Neural progenitor cell (in vitro differentiated cells): ENCODE measurements around the gene RMDN2. TPM values are rescaled to one million over a fixed set of nuclear protein-coding genes. Genes with fewer than 3 reads are reported as not detected.
A peak's percentile ranks its signal among the peaks of the same experiment; 100 is the strongest.
"Not testable (repeated sequence)": the region's sequence is repeated elsewhere in the genome, so short reads cannot be mapped to it uniquely, and the experiment has no call there.

Experiments used
- DNase-seq: peaks from one replicate; pipeline ENCODE4 v3.0.0-alpha.2; 2016; ENCODE audit warnings: low spot score
- H2AFZ ChIP-seq: fragments of 200-600 bp; sonication (generic); replicated peaks from 2 replicates; pipeline ENCODE4 v1.6.1; 2016; ENCODE audit warnings: antibody characterized with exemption
- H3F3A ChIP-seq: fragments of 200-600 bp; sonication (generic); 2 replicates; pipeline ENCODE4 v1.6.1; 2016; ENCODE audit warnings: antibody characterized with exemption, low read depth
- H3K27ac ChIP-seq: fragments of 200-600 bp; sonication (generic); 2 replicates; pipeline ENCODE4 v1.5.1; 2016; ENCODE audit warnings: mild to moderate bottlenecking
- H3K27me3 ChIP-seq: fragments of 200-600 bp; sonication (generic); 2 replicates; pipeline ENCODE4 v1.6.1; 2016; ENCODE audit warnings: mild to moderate bottlenecking, moderate library complexity
- H3K36me3 ChIP-seq: fragments of 200-600 bp; sonication (generic); 2 replicates; pipeline ENCODE4 v1.5.1; 2016
- H3K4me1 ChIP-seq: fragments of 200-600 bp; sonication (generic); 2 replicates; pipeline ENCODE4 v1.6.1; 2016; ENCODE audit warnings: mixed run types
- H3K4me2 ChIP-seq: fragments of 200-600 bp; sonication (generic); 2 replicates; pipeline ENCODE4 v1.6.1; 2016
- H3K4me3 ChIP-seq: fragments of 200-600 bp; sonication (generic); 2 replicates; pipeline ENCODE4 v1.5.1; 2016
- H3K79me2 ChIP-seq: fragments of 200-600 bp; sonication (generic); 2 replicates; pipeline ENCODE4 v1.6.1; 2016; ENCODE audit warnings: low read depth
- H3K9ac ChIP-seq: fragments of 200-600 bp; sonication (generic); 2 replicates; pipeline ENCODE4 v1.6.1; 2016
- H3K9me3 ChIP-seq: fragments of 200-600 bp; sonication (generic); 2 replicates; pipeline ENCODE4 v1.5.1; 2016; ENCODE audit warnings: low read depth
- H4K20me1 ChIP-seq: fragments of 200-600 bp; sonication (generic); 2 replicates; pipeline ENCODE4 v1.6.1; 2016; ENCODE audit warnings: low read depth
- H3K27ac Mint-ChIP-seq: 3 replicates; pipeline ENCODE4 v1.8.0; 2021; ENCODE audit warnings: mixed read lengths
- H3K27me3 Mint-ChIP-seq: 2 replicates; pipeline ENCODE4 v1.8.0; 2022; ENCODE audit warnings: low read depth, mild to moderate bottlenecking, inconsistent platforms, moderate library complexity, mixed read lengths; ENCODE audit not compliant: insufficient read depth
- H3K36me3 Mint-ChIP-seq: 3 replicates; pipeline ENCODE4 v1.8.0; 2021; ENCODE audit warnings: mixed read lengths
- H3K4me1 Mint-ChIP-seq: 3 replicates; pipeline ENCODE4 v1.8.0; 2021; ENCODE audit warnings: mixed read lengths
- H3K4me3 Mint-ChIP-seq: 3 replicates; pipeline ENCODE4 v1.8.0; 2021; ENCODE audit warnings: mild to moderate bottlenecking, moderate library complexity, mixed read lengths
- H3K9me3 Mint-ChIP-seq: 3 replicates; pipeline ENCODE4 v1.8.0; 2020; ENCODE audit warnings: mixed read lengths
- CTCF ChIP-seq: fragments of 200-600 bp; sonication (generic); IDR thresholded peaks from 2 replicates; pipeline ENCODE4 v1.5.1; 2017; ENCODE audit warnings: antibody characterized with exemption, mild to moderate bottlenecking
- EZH2 ChIP-seq: fragments of 200-600 bp; sonication (generic); IDR thresholded peaks from 2 replicates; pipeline ENCODE4 v1.6.1; 2017; ENCODE audit warnings: antibody characterized with exemption, mild to moderate bottlenecking, moderate library complexity
- EZH2phosphoT487 ChIP-seq: fragments of 200-600 bp; sonication (generic); IDR thresholded peaks from 2 replicates; pipeline ENCODE4 v1.6.1; 2017; ENCODE audit warnings: antibody characterized with exemption
- total RNA-seq: library from RNA; depleted of rRNA; stranded (reverse); fragments of >200 nt; gene quantifications from 2 replicates; pipeline ENCODE4 v1.2.3, GENCODE V29; 2015; ENCODE audit warnings: low replicate concordance

The RMDN2 gene
- total RNA-seq, 1 donor from 2014 or later: 10.3 TPM

DNA sequence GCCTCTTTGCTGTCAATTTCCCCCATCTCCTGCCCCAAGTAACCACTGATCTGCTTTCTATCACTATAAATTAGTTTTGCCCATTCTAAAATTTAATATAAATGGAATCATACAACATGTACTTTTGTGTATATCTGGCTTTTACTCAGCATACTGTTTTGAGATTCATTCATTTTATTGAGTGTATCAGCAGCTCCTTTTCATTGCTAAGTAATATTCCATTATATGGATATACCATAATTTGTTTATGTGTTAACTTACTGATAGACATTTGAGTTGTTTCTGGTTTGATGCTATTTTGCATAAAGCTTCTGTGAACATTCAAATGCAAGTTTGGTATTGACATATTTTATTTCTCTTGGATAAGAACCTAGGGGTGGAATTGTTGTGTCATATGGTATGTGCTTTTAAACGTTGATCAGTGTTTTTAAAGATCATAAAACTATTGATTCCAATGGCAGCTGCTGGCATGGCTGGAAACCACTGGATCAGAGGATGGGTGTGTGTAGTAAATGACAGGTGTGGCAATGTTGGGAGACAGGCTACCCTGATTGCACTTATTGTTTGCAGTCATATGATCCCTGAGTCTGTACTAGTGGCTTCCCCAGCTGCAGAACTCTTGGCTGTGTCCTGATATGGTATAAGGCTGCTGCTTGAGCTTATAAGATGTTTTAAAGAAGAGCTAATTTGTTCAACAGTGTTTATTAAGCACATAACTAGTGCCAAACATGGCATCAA lies 75.6 kb downstream of the RMDN2 start:
- H3K27ac Mint-ChIP-seq: no peak overlapping the region
- H3K4me3 Mint-ChIP-seq: no peak overlapping the region
- Histone ChIP-seq H2AFZ (no peak overlapping the region), H3K36me3 (no peaks in the 10 kb centered on the region), H3F3A (no peaks in the 10 kb centered on the region), H3K9me3 (no peaks in the 10 kb centered on the region), H3K9ac (no peak overlapping the region), H3K79me2 (no peaks in the 10 kb centered on the region), H3K4me3 (no peak overlapping the region), H3K4me1 (no peaks in the 10 kb centered on the region), H3K4me2 (no peak overlapping the region), H3K27me3 (no peaks in the 10 kb centered on the region), H4K20me1 (no peaks in the 10 kb centered on the region), H3K27ac (no peak overlapping the region)
- no peak for DNase-seq
- no peaks in the 10 kb centered on the region for H3K9me3 Mint-ChIP-seq
- no peaks in the 10 kb centered on the region for H3K27me3 Mint-ChIP-seq
- no peaks in the 10 kb centered on the region for H3K4me1 Mint-ChIP-seq
- TF ChIP-seq EZH2 (no peak), EZH2phosphoT487 (no peak)
- no peaks in the 10 kb centered on the region for H3K36me3 Mint-ChIP-seq

- H3K79me2 ChIP-seq, H3K27me3 ChIP-seq, H3K27me3 Mint-ChIP-seq, H3K4me2 ChIP-seq, H3K4me1 Mint-ChIP-seq, H4K20me1 ChIP-seq, H3K4me1 ChIP-seq, H3K27ac Mint-ChIP-seq, H3K36me3 ChIP-seq, H3K9ac ChIP-seq, H3K27ac ChIP-seq, H2AFZ ChIP-seq, H3K4me3 Mint-ChIP-seq, H3K4me3 ChIP-seq, H3F3A ChIP-seq, H3K9me3 ChIP-seq: not testable (repeated sequence)
- Mint-ChIP-seq H3K9me3 (peaks cover 11% of the 10 kb centered on the region), H3K36me3 (peaks cover 11% of the 10 kb centered on the region)
- DNase-seq: peak; percentile 4
These were observed 85.1 kb downstream of the RMDN2 start for GRCh38 chr2:38010187-38010586.

GRCh38 chr2:38010995-38011394 lies 85.9 kb downstream of the RMDN2 start:
- H3K79me2 ChIP-seq: no peaks in the 10 kb centered on the region
- no peaks in the 10 kb centered on the region for H3F3A ChIP-seq
- no peak overlapping the region for H3K9ac ChIP-seq
- Mint-ChIP-seq H3K9me3 (peaks cover 11% of the 10 kb centered on the region), H3K4me1 (no peaks in the 10 kb centered on the region), H3K27me3 (peaks cover 4% of the 10 kb centered on the region), H3K36me3 (peaks cover 11% of the 10 kb centered on the region), H3K4me3 (no peak overlapping the region), H3K27ac (no peak overlapping the region)
- no peak for DNase-seq
- no peak overlapping the region for H3K4me3 ChIP-seq
- no peak overlapping the region for H3K27ac ChIP-seq
- H3K4me2 ChIP-seq: no peak overlapping the region
- TF ChIP-seq CTCF: no peak
- no peak for TF ChIP-seq EZH2phosphoT487
- no peak for TF ChIP-seq EZH2
- no peaks in the 10 kb centered on the region for H3K4me1 ChIP-seq
- H3K27me3 ChIP-seq: no peaks in the 10 kb centered on the region
- H3K36me3 ChIP-seq: no peaks in the 10 kb centered on the region
- no peaks in the 10 kb centered on the region for H4K20me1 ChIP-seq
- H3K9me3 ChIP-seq: no peaks in the 10 kb centered on the region
- H2AFZ ChIP-seq: no peak overlapping the region

DNA sequence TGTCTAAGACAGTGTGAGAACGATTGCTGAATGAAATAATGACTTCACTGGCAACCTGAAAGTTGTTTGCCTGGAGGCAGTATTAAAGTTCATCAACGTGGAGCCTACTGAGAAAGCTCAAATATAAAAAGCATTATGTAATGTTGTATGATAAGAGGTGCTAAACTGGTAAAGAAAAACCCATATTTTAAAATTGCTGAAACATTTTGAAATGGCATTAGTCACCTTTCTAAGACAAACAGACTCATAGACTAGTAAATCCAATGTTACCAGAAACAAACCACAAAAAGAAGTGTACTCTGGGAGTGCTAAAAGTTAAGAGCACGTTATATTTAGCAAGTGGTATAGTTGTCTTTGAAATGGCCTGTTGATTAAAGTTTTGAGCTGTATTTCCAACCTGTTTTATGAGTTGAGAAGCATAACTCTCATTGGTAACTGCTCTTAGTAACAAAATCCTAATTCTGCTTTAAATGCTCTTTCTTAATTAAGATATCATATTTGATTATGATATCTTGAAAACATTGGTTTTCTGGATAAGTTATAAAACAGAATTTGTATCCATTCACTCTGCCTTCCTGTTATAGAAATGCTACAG lies 88.2 kb downstream of the RMDN2 start:
- no peak overlapping the region for H3K27ac Mint-ChIP-seq
- H2AFZ ChIP-seq: no peak overlapping the region
- no peaks in the 10 kb centered on the region for H3K79me2 ChIP-seq
- no peak overlapping the region for H3K27ac ChIP-seq
- no peak overlapping the region for H3K4me2 ChIP-seq
- TF ChIP-seq EZH2 (no peak), CTCF (no peak), EZH2phosphoT487 (no peak)
- H3K36me3 ChIP-seq: no peaks in the 10 kb centered on the region
- peaks cover 8% of the 10 kb centered on the region for H3K36me3 Mint-ChIP-seq
- no peaks in the 10 kb centered on the region for H3K27me3 ChIP-seq
- H3K4me3 Mint-ChIP-seq: no peak overlapping the region
- no peak overlapping the region for H3K4me3 ChIP-seq
- H3K9ac ChIP-seq: no peak overlapping the region
- no peaks in the 10 kb centered on the region for H3K9me3 ChIP-seq
- peaks cover 11% of the 10 kb centered on the region for H3K9me3 Mint-ChIP-seq
- peaks cover 4% of the 10 kb centered on the region for H3K27me3 Mint-ChIP-seq
- no peaks in the 10 kb centered on the region for H3K4me1 Mint-ChIP-seq
- no peaks in the 10 kb centered on the region for H3F3A ChIP-seq
- no peaks in the 10 kb centered on the region for H3K4me1 ChIP-seq
- no peaks in the 10 kb centered on the region for H4K20me1 ChIP-seq
- no peak for DNase-seq
